Measurements from ENCODE around the gene C11orf91.

GRCh38 chr11:33652431-33652830 lies 48.2 kb downstream of the C11orf91 start:
- TF ChIP-seq CTCF (IDR thresholded peaks at IDR 0.05) (no peak), POLR2A (IDR thresholded peaks at IDR 0.05) (no peak)
